SK-N-SH treated with all-trans-retinoic acid at 6 μM for 48 hours (cell line): ENCODE measurements around the gene FAF1.
"Not testable (repeated sequence)": the region's sequence is repeated elsewhere in the genome, so short reads cannot be mapped to it uniquely, and the experiment has no call there.

ENCODE experiments used
- ATAC-seq: fragments of 200-7000 bp; cut with Tn5 transposase; 3 replicates; pipeline ENCODE4 v1.9.1; 2020; ENCODE audit warnings: mild to moderate bottlenecking, moderate library complexity
- ARNTL ChIP-seq: fragments of 450-650 bp; formaldehyde crosslinking; IDR thresholded peaks from 2 replicates; pipeline ENCODE4 v1.5.0; 2020; ENCODE audit warnings: low read depth, mild to moderate bottlenecking, moderate library complexity, borderline replicate concordance
- BACH2 ChIP-seq: fragments of 250-450 bp; sonication (Bioruptor Pico); IDR thresholded peaks from 2 replicates; pipeline ENCODE4 v1.9.0; 2021; ENCODE audit warnings: mild to moderate bottlenecking, borderline replicate concordance
- CREB5 ChIP-seq: fragments of 250-450 bp; sonication (Bioruptor Pico); IDR thresholded peaks from 2 replicates; pipeline ENCODE4 v1.5.1; 2020; ENCODE audit warnings: low read depth, mild to moderate bottlenecking, moderate library complexity
- CSDC2 ChIP-seq: fragments of 250-450 bp; sonication (Bioruptor Pico); IDR thresholded peaks from 2 replicates; pipeline ENCODE4 v1.5.0; 2020; ENCODE audit warnings: mild to moderate bottlenecking, moderate library complexity
- ESRRG ChIP-seq: fragments of 250-450 bp; sonication (Bioruptor Pico); IDR thresholded peaks from 2 replicates; pipeline ENCODE4 v1.6.1; 2021; ENCODE audit warnings: mild to moderate bottlenecking
- GLIS3 ChIP-seq: fragments of 250-450 bp; sonication (Bioruptor Pico); IDR thresholded peaks from 2 replicates; pipeline ENCODE4 v1.5.0; 2020; ENCODE audit warnings: mild to moderate bottlenecking, moderate library complexity
- ISL1 ChIP-seq: fragments of 250-450 bp; sonication (Bioruptor Pico); IDR thresholded peaks from 2 replicates; pipeline ENCODE4 v2.1.2; 2022; ENCODE audit warnings: mild to moderate bottlenecking, moderate library complexity
- OSR1 ChIP-seq: fragments of 250-450 bp; sonication (Bioruptor Pico); IDR thresholded peaks from 2 replicates; pipeline ENCODE4 v1.8.0; 2022; ENCODE audit warnings: moderate library complexity, mild to moderate bottlenecking, inconsistent platforms
- POU6F1 ChIP-seq: fragments of 250-450 bp; sonication (Bioruptor Pico); IDR thresholded peaks from 2 replicates; pipeline ENCODE4 v1.8.0; 2021; ENCODE audit warnings: low read depth, mild to moderate bottlenecking, moderate library complexity, borderline replicate concordance
- PPARA ChIP-seq: fragments of 250-450 bp; sonication (Bioruptor Pico); IDR thresholded peaks from 2 replicates; pipeline ENCODE4 v1.5.0; 2020; ENCODE audit warnings: mild to moderate bottlenecking, borderline replicate concordance
- SNAI2 ChIP-seq: fragments of 250-450 bp; sonication (Bioruptor Pico); IDR thresholded peaks from 2 replicates; pipeline ENCODE4 v1.5.0; 2020; ENCODE audit warnings: mild to moderate bottlenecking, moderate library complexity
- TCF4 ChIP-seq: fragments of 250-450 bp; sonication (Bioruptor Pico); IDR thresholded peaks from 2 replicates; pipeline ENCODE4 v1.8.0; 2021; ENCODE audit warnings: mild to moderate bottlenecking, moderate library complexity, borderline replicate concordance
- TOX ChIP-seq: fragments of 250-450 bp; sonication (Bioruptor Pico); IDR thresholded peaks from 2 replicates; pipeline ENCODE4 v1.8.0; 2021; ENCODE audit warnings: mild to moderate bottlenecking, moderate library complexity, borderline replicate concordance
- ZC3H10 ChIP-seq: fragments of 250-450 bp; sonication (Bioruptor Pico); IDR thresholded peaks from 2 replicates; pipeline ENCODE4 v1.5.1; 2021; ENCODE audit warnings: mild to moderate bottlenecking, moderate library complexity
- ZFP3 ChIP-seq: fragments of 250-450 bp; sonication (Bioruptor Pico); IDR thresholded peaks from 2 replicates; pipeline ENCODE4 v1.5.0; 2020; ENCODE audit warnings: mild to moderate bottlenecking, moderate library complexity
- ZFP30 ChIP-seq: fragments of 450-650 bp; formaldehyde crosslinking; IDR thresholded peaks from 2 replicates; pipeline ENCODE4 v1.5.0; 2022; ENCODE audit warnings: mild to moderate bottlenecking, moderate library complexity
- ZNF565 ChIP-seq: fragments of 450-650 bp; formaldehyde crosslinking; conservative IDR thresholded peaks from 2 replicates; pipeline ENCODE4 v1.5.0; 2020; ENCODE audit warnings: low read depth, mild to moderate bottlenecking, moderate library complexity
- ZNF70 ChIP-seq: fragments of 450-650 bp; formaldehyde crosslinking; IDR thresholded peaks from 2 replicates; pipeline ENCODE4 v1.5.0; 2020; ENCODE audit warnings: mild to moderate bottlenecking, moderate library complexity
- ZNF8 ChIP-seq: fragments of 450-650 bp; formaldehyde crosslinking; IDR thresholded peaks from 2 replicates; pipeline ENCODE4 v1.5.0; 2020; ENCODE audit warnings: mild to moderate bottlenecking, moderate library complexity
- TF ChIP-seq, protein P1 (sequence below): fragments of 250-450 bp; sonication (Bioruptor Pico); IDR thresholded peaks from 2 replicates; pipeline ENCODE4 v1.5.1; 2021; ENCODE audit warnings: mild to moderate bottlenecking, moderate library complexity
- TF ChIP-seq, protein P2 (sequence below): fragments of 250-450 bp; sonication (Bioruptor Pico); IDR thresholded peaks from 2 replicates; pipeline ENCODE4 v1.8.0; 2020; ENCODE audit warnings: mild to moderate bottlenecking, moderate library complexity, borderline replicate concordance

The FAF1 gene

GRCh38 chr1:50877641-50878040, 82.4 kb downstream of the FAF1 start (continued):
- TF ChIP-seq, protein P1, sequence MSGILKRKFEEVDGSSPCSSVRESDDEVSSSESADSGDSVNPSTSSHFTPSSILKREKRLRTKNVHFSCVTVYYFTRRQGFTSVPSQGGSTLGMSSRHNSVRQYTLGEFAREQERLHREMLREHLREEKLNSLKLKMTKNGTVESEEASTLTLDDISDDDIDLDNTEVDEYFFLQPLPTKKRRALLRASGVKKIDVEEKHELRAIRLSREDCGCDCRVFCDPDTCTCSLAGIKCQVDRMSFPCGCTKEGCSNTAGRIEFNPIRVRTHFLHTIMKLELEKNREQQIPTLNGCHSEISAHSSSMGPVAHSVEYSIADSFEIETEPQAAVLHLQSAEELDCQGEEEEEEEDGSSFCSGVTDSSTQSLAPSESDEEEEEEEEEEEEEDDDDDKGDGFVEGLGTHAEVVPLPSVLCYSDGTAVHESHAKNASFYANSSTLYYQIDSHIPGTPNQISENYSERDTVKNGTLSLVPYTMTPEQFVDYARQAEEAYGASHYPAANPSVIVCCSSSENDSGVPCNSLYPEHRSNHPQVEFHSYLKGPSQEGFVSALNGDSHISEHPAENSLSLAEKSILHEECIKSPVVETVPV (CRISPR knock-in tag): no peak
- TF ChIP-seq ESRRG (CRISPR knock-in tag) (no peak), POU6F1 (no peak), PPARA (CRISPR knock-in tag) (no peak), TOX (no peak), ZC3H10 (CRISPR knock-in tag) (no peak)
- TF ChIP-seq, protein P2, sequence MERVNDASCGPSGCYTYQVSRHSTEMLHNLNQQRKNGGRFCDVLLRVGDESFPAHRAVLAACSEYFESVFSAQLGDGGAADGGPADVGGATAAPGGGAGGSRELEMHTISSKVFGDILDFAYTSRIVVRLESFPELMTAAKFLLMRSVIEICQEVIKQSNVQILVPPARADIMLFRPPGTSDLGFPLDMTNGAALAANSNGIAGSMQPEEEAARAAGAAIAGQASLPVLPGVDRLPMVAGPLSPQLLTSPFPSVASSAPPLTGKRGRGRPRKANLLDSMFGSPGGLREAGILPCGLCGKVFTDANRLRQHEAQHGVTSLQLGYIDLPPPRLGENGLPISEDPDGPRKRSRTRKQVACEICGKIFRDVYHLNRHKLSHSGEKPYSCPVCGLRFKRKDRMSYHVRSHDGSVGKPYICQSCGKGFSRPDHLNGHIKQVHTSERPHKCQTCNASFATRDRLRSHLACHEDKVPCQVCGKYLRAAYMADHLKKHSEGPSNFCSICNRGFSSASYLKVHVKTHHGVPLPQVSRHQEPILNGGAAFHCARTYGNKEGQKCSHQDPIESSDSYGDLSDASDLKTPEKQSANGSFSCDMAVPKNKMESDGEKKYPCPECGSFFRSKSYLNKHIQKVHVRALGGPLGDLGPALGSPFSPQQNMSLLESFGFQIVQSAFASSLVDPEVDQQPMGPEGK (CRISPR knock-in tag): no peak

GRCh38 chr1:50873458-50874187, 86.4 kb downstream of the FAF1 start:
- peak; percentile 90 for ATAC-seq

DNA sequence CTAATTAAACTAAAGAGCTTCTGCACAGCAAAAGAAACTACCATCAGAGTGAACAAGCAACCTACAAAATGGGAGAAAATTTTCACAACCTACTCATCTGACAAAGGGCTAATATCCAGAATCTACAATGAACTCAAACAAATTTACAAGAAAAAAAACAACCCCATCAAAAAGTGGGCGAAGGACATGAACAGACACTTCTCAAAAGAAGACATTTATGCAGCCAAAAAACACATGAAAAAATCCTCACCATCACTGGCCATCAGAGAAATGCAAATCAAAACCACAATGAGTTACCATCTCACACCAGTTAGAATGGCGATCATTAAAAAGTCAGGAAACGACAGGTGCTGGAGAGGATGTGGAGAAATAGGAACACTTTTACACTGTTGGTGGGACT, 95.2 kb downstream of the FAF1 start:
- ATAC-seq: not testable (repeated sequence)

More at GRCh38 chr1:50873458-50874187, 86.4 kb downstream of the FAF1 start:
- TF ChIP-seq ZFP30: no peak
- TF ChIP-seq POU6F1: no peak
- no peak for TF ChIP-seq TOX
- TF ChIP-seq ARNTL (CRISPR knock-in tag): no peak
- no peak for TF ChIP-seq BACH2
- TF ChIP-seq ZNF8 (CRISPR knock-in tag): no peak
- TF ChIP-seq ZFP3: no peak
- TF ChIP-seq SNAI2 (CRISPR knock-in tag): no peak
- TF ChIP-seq ZC3H10 (CRISPR knock-in tag): no peak
- TF ChIP-seq OSR1 (CRISPR knock-in tag): no peak
- no peak for TF ChIP-seq CREB5 (CRISPR knock-in tag)
- TF ChIP-seq, protein P1 (CRISPR knock-in tag): no peak
- TF ChIP-seq ISL1 (CRISPR knock-in tag): no peak
- TF ChIP-seq GLIS3: no peak
- TF ChIP-seq CSDC2 (CRISPR knock-in tag): no peak

- TF ChIP-seq OSR1 (CRISPR knock-in tag) (no peak), TCF4 (no peak), TOX (no peak), ZNF565 (CRISPR knock-in tag) (no peak), ZNF70 (CRISPR knock-in tag) (no peak), CREB5 (CRISPR knock-in tag) (no peak), ARNTL (CRISPR knock-in tag) (no peak), ZNF8 (CRISPR knock-in tag) (no peak), ZFP3 (no peak), POU6F1 (no peak)
- TF ChIP-seq, protein P2 (CRISPR knock-in tag): no peak
- no peak for ATAC-seq
These were observed 98.3 kb downstream of the FAF1 start for GRCh38 chr1:50861772-50862171.
